Mammary epithelial cell (primary cell): ENCODE measurements around the gene ZNF487.

Source experiments
- CTCF ChIP-seq, 2 donors: IDR thresholded peaks in 1 of 2; conservative IDR thresholded peaks in 1 of 2; 2 replicates each; pipeline ENCODE4 v1.5.1; 2011 to 2012; ENCODE audit warnings: inconsistent platforms in 2 of 2, low read length in 2 of 2, mild to moderate bottlenecking in 2 of 2, control low read depth in 1 of 2, low read depth in 1 of 2; ENCODE audit not compliant: insufficient read depth in 1 of 2; ENCODE audit errors: extremely low read depth in 1 of 2
- EZH2 ChIP-seq: IDR thresholded peaks from 2 replicates; pipeline ENCODE4 v1.6.1; 2012; ENCODE audit warnings: low read length, inconsistent platforms, borderline replicate concordance

GRCh38 chr10:43479275-43479674 lies 42.4 kb downstream of the ZNF487 start:
- TF ChIP-seq CTCF (conservative IDR thresholded peaks at IDR 0.05 in 1 of 2, IDR thresholded peaks at IDR 0.05 in 1 of 2; ENCODE audit: extremely low read depth in 1 of 2, insufficient read depth in 1 of 2, low read depth in 1 of 2, low read length in 2 of 2) (no peak), EZH2 (no peak)
